HepG2 (cell line): ENCODE results near the gene ETS2. TPM values are rescaled to one million over a fixed set of nuclear protein-coding genes. Genes with fewer than 3 reads are reported as not detected.

Experiments used
- ATAC-seq: fragments of 200-7000 bp; cut with Tn5 transposase; 3 replicates; pipeline ENCODE4 v1.9.1; 2020; ENCODE audit warnings: mild to moderate bottlenecking, moderate library complexity
- BruUV-seq: library from RNA; stranded (reverse); fragments of 400-500 nt; replicated peaks from 2 replicates; lab custom pipeline; 2021; lab: Mats Ljungman, UMichigan
- CTCF ChIA-PET: fragments of 300-600 bp; formaldehyde crosslinking; extraction: SDS; loops from one replicate; lab custom pipeline; 2021; ENCODE audit warnings: low total read pairs, inconsistent platforms, low intra/inter-chr PET ratio; lab: Yijun Ruan, JAX
- POLR2A ChIA-PET: fragments of 350-600 bp; sonication (Branson Sonifier 250); formaldehyde crosslinking; loops from one replicate; lab custom pipeline; 2020; ENCODE audit warnings: antibody characterized with exemption, inconsistent platforms; lab: Yijun Ruan, JAX
- DNase-seq: peaks from one replicate; pipeline ENCODE4 v3.0.0-alpha.2; 2015; ENCODE audit warnings: low spot score
- FAIRE-seq: peaks from 3 replicates; lab custom pipeline; 2011; peaks lifted over from hg19 to GRCh38; lab: Jason Lieb, UNC
- H2AFZ ChIP-seq: one replicate; pipeline ENCODE4 v1.6.1; 2011; ENCODE audit warnings: low read length, inconsistent platforms
- H3K27ac ChIP-seq: fragments of 300-600 bp; 3 replicates; pipeline ENCODE4 v1.8.0; 2011; ENCODE audit warnings: mixed run types, mild to moderate bottlenecking, mixed read lengths, low read length, inconsistent platforms; ENCODE audit not compliant: insufficient read depth; ENCODE audit errors: extremely low read length
- H3K27me3 ChIP-seq, 2 experiments: fragments of 200-600 bp in 1 of 2; 2 replicates in 1 of 2; 3 replicates in 1 of 2; pipeline versions ENCODE4 v1.6.0 to v1.8.0; 2011; ENCODE audit warnings: low read length in 2 of 2, mild to moderate bottlenecking in 2 of 2, moderate library complexity in 2 of 2, inconsistent platforms in 1 of 2; ENCODE audit not compliant: insufficient read depth in 2 of 2, control insufficient read depth in 1 of 2
- H3K36me3 ChIP-seq, 2 experiments: fragments of 200-600 bp in 1 of 2; replicated peaks in 1 of 2; 2 replicates in 1 of 2; 3 replicates in 1 of 2; pipeline versions ENCODE4 v1.5.1 to v1.8.0; 2011; ENCODE audit warnings: low read length in 2 of 2, inconsistent platforms in 1 of 2; ENCODE audit not compliant: insufficient read depth in 2 of 2, control insufficient read depth in 1 of 2
- H3K4me1 ChIP-seq: 2 replicates; pipeline ENCODE4 v1.5.1; 2012; ENCODE audit warnings: low read length, inconsistent platforms; ENCODE audit not compliant: insufficient read depth
- H3K4me2 ChIP-seq: 2 replicates; pipeline ENCODE4 v1.6.0; 2011; ENCODE audit warnings: low read depth, low read length, inconsistent platforms
- H3K4me3 ChIP-seq, 3 experiments: fragments of 200-600 bp in 1 of 3; sonication (generic), shearing (Covaris generic) in 1 of 3; replicated peaks in 1 of 3; 2 replicates each; pipeline ENCODE4 v1.5.1; 2011 to 2016; ENCODE audit warnings: low read length in 3 of 3, inconsistent platforms in 2 of 3, low read depth in 2 of 3, mild to moderate bottlenecking in 2 of 3, control low read depth in 1 of 3, mixed read lengths in 1 of 3; ENCODE audit not compliant: insufficient read depth in 1 of 3
- H3K79me2 ChIP-seq: one replicate; pipeline ENCODE4 v1.6.1; 2011; ENCODE audit warnings: low read length, inconsistent platforms; ENCODE audit not compliant: insufficient read depth
- H3K9ac ChIP-seq: 2 replicates; pipeline ENCODE4 v1.6.0; 2011; ENCODE audit warnings: mild to moderate bottlenecking, low read depth, low read length, inconsistent platforms; ENCODE audit not compliant: insufficient read depth
- H3K9me3 ChIP-seq: 2 replicates; pipeline ENCODE4 v1.5.1; 2012; ENCODE audit warnings: mild to moderate bottlenecking, low read length
- H4K20me1 ChIP-seq: 2 replicates; pipeline ENCODE4 v1.6.0; 2011; ENCODE audit warnings: inconsistent platforms, mild to moderate bottlenecking, low read length, moderate library complexity; ENCODE audit not compliant: insufficient read depth
- E2F1 ChIP-seq: sonication (generic); formaldehyde crosslinking; IDR thresholded peaks from 2 replicates; pipeline ENCODE4 v1.5.0; 2020; ENCODE audit warnings: missing genetic modification reagents
- GATAD2A ChIP-seq: IDR thresholded peaks from 2 replicates; pipeline ENCODE4 v1.6.1; 2016
- GTF3A ChIP-seq: sonication (generic); formaldehyde crosslinking; conservative IDR thresholded peaks from 2 replicates; pipeline ENCODE4 v1.4.0; 2020; ENCODE audit warnings: mild to moderate bottlenecking, missing genetic modification reagents
- HMGA1 ChIP-seq: sonication (generic); formaldehyde crosslinking; conservative IDR thresholded peaks from 2 replicates; pipeline ENCODE4 v1.4.0; 2020; ENCODE audit warnings: missing genetic modification reagents
- HMGXB4 ChIP-seq, 2 experiments: sonication (generic) in 1 of 2; formaldehyde crosslinking in 1 of 2; IDR thresholded peaks; 2 replicates each; pipeline versions ENCODE4 v1.4.0 to v1.6.1; 2018 to 2020; ENCODE audit warnings: missing genetic modification reagents in 2 of 2, borderline replicate concordance in 1 of 2, low read depth in 1 of 2, mild to moderate bottlenecking in 1 of 2, missing biosample characterization in 1 of 2
- HNF4A ChIP-seq: sonication (generic); formaldehyde crosslinking; IDR thresholded peaks from 2 replicates; pipeline ENCODE4 v1.4.0; 2020; ENCODE audit warnings: missing genetic modification reagents
- MTA1 ChIP-seq: sonication (generic); formaldehyde crosslinking; IDR thresholded peaks from 2 replicates; pipeline ENCODE4 v1.4.0; 2020; ENCODE audit warnings: missing genetic modification reagents, mild to moderate bottlenecking, borderline replicate concordance
- PAX8 ChIP-seq: sonication (generic); formaldehyde crosslinking; IDR thresholded peaks from 2 replicates; pipeline ENCODE4 v1.8.0; 2022; ENCODE audit warnings: mild to moderate bottlenecking, missing genetic modification reagents, borderline replicate concordance
- SOX13 ChIP-seq, 3 experiments: fragments of 450-650 bp in 1 of 3; sonication (generic) in 1 of 3; formaldehyde crosslinking in 1 of 3; IDR thresholded peaks in 2 of 3; conservative IDR thresholded peaks in 1 of 3; 2 replicates each; pipeline versions ENCODE4 v1.5.0 to v1.6.1; 2016 to 2020; ENCODE audit warnings: antibody characterized with exemption in 1 of 3, mild to moderate bottlenecking in 1 of 3, missing compliant biosample characterization in 1 of 3, missing genetic modification reagents in 1 of 3, moderate library complexity in 1 of 3
- STAG1 ChIP-seq: sonication (generic); formaldehyde crosslinking; IDR thresholded peaks from 2 replicates; pipeline ENCODE4 v1.4.0; 2020; ENCODE audit warnings: missing genetic modification reagents
- ZNF124 ChIP-seq: sonication (generic); formaldehyde crosslinking; IDR thresholded peaks from 2 replicates; pipeline ENCODE4 v1.4.0; 2020; ENCODE audit warnings: missing genetic modification reagents
- ZNF382 ChIP-seq: sonication (generic); formaldehyde crosslinking; IDR thresholded peaks from 2 replicates; pipeline ENCODE4 v1.5.0; 2020; ENCODE audit warnings: missing genetic modification reagents, mild to moderate bottlenecking, borderline replicate concordance
- ZNF501 ChIP-seq: sonication (generic); formaldehyde crosslinking; IDR thresholded peaks from 2 replicates; pipeline ENCODE4 v1.5.1; 2020; ENCODE audit warnings: mild to moderate bottlenecking, moderate library complexity, missing genetic modification reagents
- ZNF747 ChIP-seq: sonication (generic); formaldehyde crosslinking; IDR thresholded peaks from 2 replicates; pipeline ENCODE4 v1.8.1; 2023; ENCODE audit warnings: missing genetic modification reagents, mild to moderate bottlenecking, borderline replicate concordance
- ZSCAN31 ChIP-seq: sonication (generic); formaldehyde crosslinking; IDR thresholded peaks from 2 replicates; pipeline ENCODE4 v1.5.0; 2020; ENCODE audit warnings: low read depth, mild to moderate bottlenecking, missing genetic modification reagents
- WGBS: methylation state at CpG from one replicate; pipeline ENCODE4 v1.1.6; 2017; ENCODE audit warnings: low lambda C conversion rate; 5-methylcytosine and 5-hydroxymethylcytosine counted together
- in situ Hi-C: cut with HindIII; loops from 2 replicates; pipeline ENCODE4 v1.10.0; 2017; ENCODE audit warnings: low pct_unique_long_range_greater_than_20kb; ENCODE audit not compliant: extremely low pct_ligation_motif_present
- intact Hi-C: fragments of 100-400 bp; cut with micrococcal nuclease; formaldehyde crosslinking; loops from one replicate; pipeline ENCODE4 v1.10.0; 2022; ENCODE audit not compliant: unreplicated experiment
- polyA plus RNA-seq, 8 experiments: library from polyadenylated mRNA; depleted of rRNA in 3 of 8; stranded (reverse) in 7 of 8; unstranded in 1 of 8; fragments of >200 nt; fragmentation: Illumina TruSeq in 4 of 8; extraction: Trizol in 4 of 8; gene quantifications; 2 replicates each; pipeline versions ENCODE4 v1.2.1 to v1.2.3, GENCODE V29; 2011 to 2016; ENCODE audit warnings: low read depth in 4 of 8, missing spikeins in 1 of 8, mixed read lengths in 1 of 8; ENCODE audit not compliant: insufficient read depth in 1 of 8
- total RNA-seq, 5 experiments: library from RNA; depleted of rRNA; stranded (reverse); fragments of >200 nt; fragmentation: Illumina TruSeq; extraction: Trizol; gene quantifications; 2 replicates each; pipeline ENCODE4 v1.2.3, GENCODE V29; 2016; ENCODE audit warnings: low read depth in 1 of 5
- TF ChIP-seq, protein P1 (sequence below): sonication (generic); formaldehyde crosslinking; IDR thresholded peaks from 2 replicates; pipeline ENCODE4 v1.4.0; 2020; ENCODE audit warnings: missing genetic modification reagents, borderline replicate concordance
- TF ChIP-seq, protein P2 (sequence below): sonication (generic); formaldehyde crosslinking; conservative IDR thresholded peaks from 2 replicates; pipeline ENCODE4 v1.5.0; 2020; ENCODE audit warnings: missing genetic modification reagents

The ETS2 gene
- total and polyA plus RNA-seq, 2 of the 13 experiments (the other 11 are each of a cell fraction or from before 2014, with no cell fraction given), result 24.6 to 64.4 TPM

GRCh38 chr21:38794978-38795377 is 10.8 kb upstream of the ETS2 start:
- Histone ChIP-seq H3K27me3 (no peaks in the 10 kb centered on the region), H3K27ac (no peak overlapping the region), H3K4me1 (peaks cover 65% of the 10 kb centered on the region), H3K4me3 (no peak overlapping the region), H3K9ac (no peak overlapping the region), H3K36me3 (no peaks in the 10 kb centered on the region), H3K9me3 (no peaks in the 10 kb centered on the region), H2AFZ (no peak overlapping the region), H4K20me1 (no peaks in the 10 kb centered on the region), H3K79me2 (no peaks in the 10 kb centered on the region), H3K4me2 (peak overlapping the region; percentile 24)
- DNase-seq (no peak), ATAC-seq (peak; percentile 70), FAIRE-seq (peak; percentile 15)
- CTCF ChIA-PET, result interaction anchor here (1.3 kb wide), 1 partner anchor 61 kb away, joined by 3 read pairs; no protein-coding TSS in a partner anchor
- POLR2A ChIA-PET, result no interaction called here
- intact Hi-C loops, result no loop called here
- no TSS peak for BruUV-seq
- WGBS, result 37% methylated on average over 6 of the region's 6 CpGs
- in situ Hi-C loops, result no loop called here
- TF ChIP-seq ZNF124 (CRISPR knock-in tag) (0 out of 2 replicates have a peak, but pooled peaks have one; percentile 33), GTF3A (CRISPR knock-in tag) (no peak), E2F1 (CRISPR knock-in tag) (no peak), MTA1 (CRISPR knock-in tag) (no peak), PAX8 (no peak), HMGXB4 (CRISPR knock-in tag; IDR thresholded peaks at IDR 0.05; ENCODE audit: borderline replicate concordance in 1 of 2, low read depth in 1 of 2) (peak in 1 of 2 experiments; percentile 49; a peak in 1 of 4 replicates), HNF4A (CRISPR knock-in tag) (peak; percentile 70; the same call in 1 of the 2 replicates), STAG1 (peak; percentile 43), ZNF501 (0 out of 2 replicates have a peak, but pooled peaks have one; percentile 21), ZSCAN31 (no peak), GATAD2A (CRISPR knock-in tag) (peak; percentile 39), ZNF382 (CRISPR knock-in tag) (no peak), SOX13 (IDR thresholded peaks at IDR 0.05) (no peak), SOX13 (CRISPR knock-in tag; conservative IDR thresholded peaks at IDR 0.05 in 1 of 2, IDR thresholded peaks at IDR 0.05 in 1 of 2) (peak in 1 of 2 experiments; percentile 28; a peak in 1 of 4 replicates), ZNF747 (CRISPR knock-in tag) (no peak), HMGA1 (CRISPR knock-in tag) (no peak)
- TF ChIP-seq, protein P1, sequence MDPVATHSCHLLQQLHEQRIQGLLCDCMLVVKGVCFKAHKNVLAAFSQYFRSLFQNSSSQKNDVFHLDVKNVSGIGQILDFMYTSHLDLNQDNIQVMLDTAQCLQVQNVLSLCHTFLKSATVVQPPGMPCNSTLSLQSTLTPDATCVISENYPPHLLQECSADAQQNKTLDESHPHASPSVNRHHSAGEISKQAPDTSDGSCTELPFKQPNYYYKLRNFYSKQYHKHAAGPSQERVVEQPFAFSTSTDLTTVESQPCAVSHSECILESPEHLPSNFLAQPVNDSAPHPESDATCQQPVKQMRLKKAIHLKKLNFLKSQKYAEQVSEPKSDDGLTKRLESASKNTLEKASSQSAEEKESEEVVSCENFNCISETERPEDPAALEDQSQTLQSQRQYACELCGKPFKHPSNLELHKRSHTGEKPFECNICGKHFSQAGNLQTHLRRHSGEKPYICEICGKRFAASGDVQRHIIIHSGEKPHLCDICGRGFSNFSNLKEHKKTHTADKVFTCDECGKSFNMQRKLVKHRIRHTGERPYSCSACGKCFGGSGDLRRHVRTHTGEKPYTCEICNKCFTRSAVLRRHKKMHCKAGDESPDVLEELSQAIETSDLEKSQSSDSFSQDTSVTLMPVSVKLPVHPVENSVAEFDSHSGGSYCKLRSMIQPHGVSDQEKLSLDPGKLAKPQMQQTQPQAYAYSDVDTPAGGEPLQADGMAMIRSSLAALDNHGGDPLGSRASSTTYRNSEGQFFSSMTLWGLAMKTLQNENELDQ (CRISPR knock-in tag), result no peak
- TF ChIP-seq, protein P2, sequence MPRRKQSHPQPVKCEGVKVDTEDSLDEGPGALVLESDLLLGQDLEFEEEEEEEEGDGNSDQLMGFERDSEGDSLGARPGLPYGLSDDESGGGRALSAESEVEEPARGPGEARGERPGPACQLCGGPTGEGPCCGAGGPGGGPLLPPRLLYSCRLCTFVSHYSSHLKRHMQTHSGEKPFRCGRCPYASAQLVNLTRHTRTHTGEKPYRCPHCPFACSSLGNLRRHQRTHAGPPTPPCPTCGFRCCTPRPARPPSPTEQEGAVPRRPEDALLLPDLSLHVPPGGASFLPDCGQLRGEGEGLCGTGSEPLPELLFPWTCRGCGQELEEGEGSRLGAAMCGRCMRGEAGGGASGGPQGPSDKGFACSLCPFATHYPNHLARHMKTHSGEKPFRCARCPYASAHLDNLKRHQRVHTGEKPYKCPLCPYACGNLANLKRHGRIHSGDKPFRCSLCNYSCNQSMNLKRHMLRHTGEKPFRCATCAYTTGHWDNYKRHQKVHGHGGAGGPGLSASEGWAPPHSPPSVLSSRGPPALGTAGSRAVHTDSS (CRISPR knock-in tag), result no peak
